ENCODE measurements around the gene TNFSF13. TPM values are rescaled to one million over a fixed set of nuclear protein-coding genes. Genes with fewer than 3 reads are reported as not detected.
A peak's percentile ranks its signal among the peaks of the same experiment; 100 is the strongest.

The TNFSF13 gene
- total RNA-seq, 2 experiments from 2014 or later = 2.1 to 2.6 TPM

DNA sequence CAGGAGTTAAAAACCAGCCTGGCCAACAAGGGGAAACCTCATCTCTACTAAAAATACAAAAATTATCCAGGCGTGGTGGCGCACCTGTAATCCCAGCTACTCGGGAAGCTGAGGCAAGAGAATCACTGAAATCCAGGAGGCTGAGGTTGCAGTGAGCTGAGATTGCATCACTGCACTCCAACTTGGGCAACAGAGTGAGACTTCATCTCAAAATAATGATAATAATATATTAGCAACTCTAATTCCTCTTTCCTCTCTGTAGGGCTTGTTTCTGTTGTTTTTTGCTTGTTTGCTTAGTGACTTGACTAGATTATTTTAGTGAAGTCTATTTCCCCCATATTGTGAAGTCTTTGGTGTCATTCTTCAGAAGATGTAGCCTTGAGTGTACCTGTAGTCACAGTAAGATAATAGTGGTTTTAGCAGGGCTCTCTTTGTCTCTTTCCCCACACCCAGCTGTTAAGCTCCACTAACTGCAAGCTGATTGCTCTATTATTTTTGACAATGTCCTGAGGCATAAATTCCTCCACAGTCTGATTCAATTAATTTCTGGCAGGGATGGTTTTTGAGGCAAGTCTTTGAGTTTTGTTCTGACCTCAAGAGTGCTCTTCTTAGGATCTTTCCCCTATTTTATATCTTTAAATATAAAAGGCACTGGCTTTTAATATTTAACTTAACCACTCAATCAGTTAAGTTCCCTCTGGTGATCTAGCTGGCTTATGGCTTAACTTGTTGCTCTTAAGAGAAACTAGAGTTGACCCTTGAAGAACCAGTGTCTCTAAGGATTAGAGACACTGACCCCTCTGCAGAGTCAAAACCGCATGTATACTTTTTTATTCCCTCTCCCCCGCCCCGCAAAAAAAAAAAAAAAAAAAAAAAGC lies 28.3 kb upstream of the TNFSF13 start:
- no peak for DNase-seq
- Mint-ChIP-seq H3K4me3 (no peak overlapping the region), H3K36me3 (ENCODE audit: low read depth) (no peaks in the 10 kb centered on the region), H3K27me3 (ENCODE audit: low read depth) (no peaks in the 10 kb centered on the region), H3K27ac (no peak overlapping the region), H3K9me3 (peaks cover 15% of the 10 kb centered on the region), H3K4me1 (ENCODE audit: low read depth) (no peaks in the 10 kb centered on the region)
- CTCF ChIA-PET = interaction anchor here (0.5 to 1.0 kb wide), 3 partner anchors 28 to 50 kb away, joined by 3 to 4 read pairs (median 4); no protein-coding TSS in a partner anchor
- intact Hi-C loops (cut with micrococcal nuclease) = no loop called here

- no peaks in the 10 kb centered on the region for H3K9me3 Mint-ChIP-seq
- H3K27me3 Mint-ChIP-seq (ENCODE audit: low read depth) = no peaks in the 10 kb centered on the region
- no peaks in the 10 kb centered on the region for H3K36me3 Mint-ChIP-seq (ENCODE audit: low read depth)
- CTCF ChIA-PET = interaction anchor here (0.8 to 1.4 kb wide), 2 partner anchors 23 to 25 kb away, joined by 3 read pairs; no protein-coding TSS in a partner anchor
- intact Hi-C loops (cut with micrococcal nuclease) = no loop called here
- no peak overlapping the region for H3K27ac Mint-ChIP-seq
- DNase-seq = no peak
- H3K4me3 Mint-ChIP-seq = no peak overlapping the region
- no peaks in the 10 kb centered on the region for H3K4me1 Mint-ChIP-seq (ENCODE audit: low read depth)
These were observed 20.5 kb upstream of the TNFSF13 start for GRCh38 chr17:7538050-7538449.

DNA sequence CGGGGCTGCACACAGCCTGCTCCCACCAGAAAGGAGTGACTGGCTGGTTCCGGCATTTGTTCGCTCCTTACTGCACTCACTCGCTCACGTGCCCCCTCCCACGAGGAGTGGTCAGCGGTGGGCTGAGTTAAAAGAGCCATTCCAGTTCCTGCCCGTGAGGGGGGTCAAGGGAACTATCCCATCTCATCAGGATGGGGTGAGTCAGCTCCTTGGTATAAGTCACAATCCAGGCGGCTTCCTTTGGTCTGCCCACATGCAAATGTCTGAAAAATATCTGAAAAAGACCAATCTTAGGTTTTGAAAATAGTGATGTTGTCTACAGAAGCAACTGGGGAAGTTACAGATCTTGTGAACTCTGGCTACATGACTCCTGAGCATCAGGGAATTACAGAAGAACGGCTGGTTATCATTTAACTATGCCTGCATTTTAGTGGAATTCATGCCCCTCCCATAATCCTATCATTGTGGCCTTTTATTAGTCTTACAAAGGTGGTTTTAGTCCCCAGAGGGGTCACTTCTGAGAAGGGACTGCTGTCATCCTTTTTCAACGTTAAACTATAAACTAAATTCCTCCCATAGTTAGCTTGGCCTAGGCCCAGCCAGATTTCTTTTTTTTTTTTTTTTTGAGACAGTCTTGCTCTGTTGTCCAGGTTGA lies 19.5 kb upstream of the TNFSF13 start:
- Mint-ChIP-seq H3K27ac (no peak overlapping the region), H3K9me3 (no peaks in the 10 kb centered on the region), H3K4me1 (ENCODE audit: low read depth) (no peaks in the 10 kb centered on the region), H3K4me3 (no peak overlapping the region), H3K27me3 (ENCODE audit: low read depth) (no peaks in the 10 kb centered on the region), H3K36me3 (ENCODE audit: low read depth) (no peaks in the 10 kb centered on the region)
- no peak for DNase-seq
- CTCF ChIA-PET = no interaction called here
- intact Hi-C loops (cut with micrococcal nuclease) = no loop called here

GRCh38 chr17:7541074-7541621 lies 17.4 kb upstream of the TNFSF13 start:
- CTCF ChIA-PET = interaction anchor here (1.0 to 1.6 kb wide), 2 partner anchors 20 to 147 kb away, joined by 4 to 5 read pairs; no protein-coding TSS in a partner anchor
- H3K27ac Mint-ChIP-seq = no peak overlapping the region
- H3K36me3 Mint-ChIP-seq (ENCODE audit: low read depth) = no peaks in the 10 kb centered on the region
- no peaks in the 10 kb centered on the region for H3K4me1 Mint-ChIP-seq (ENCODE audit: low read depth)
- intact Hi-C loops (cut with micrococcal nuclease) = no loop called here
- no peaks in the 10 kb centered on the region for H3K27me3 Mint-ChIP-seq (ENCODE audit: low read depth)
- no peaks in the 10 kb centered on the region for H3K9me3 Mint-ChIP-seq
- H3K4me3 Mint-ChIP-seq = no peak overlapping the region
- DNase-seq = no peak

DNA sequence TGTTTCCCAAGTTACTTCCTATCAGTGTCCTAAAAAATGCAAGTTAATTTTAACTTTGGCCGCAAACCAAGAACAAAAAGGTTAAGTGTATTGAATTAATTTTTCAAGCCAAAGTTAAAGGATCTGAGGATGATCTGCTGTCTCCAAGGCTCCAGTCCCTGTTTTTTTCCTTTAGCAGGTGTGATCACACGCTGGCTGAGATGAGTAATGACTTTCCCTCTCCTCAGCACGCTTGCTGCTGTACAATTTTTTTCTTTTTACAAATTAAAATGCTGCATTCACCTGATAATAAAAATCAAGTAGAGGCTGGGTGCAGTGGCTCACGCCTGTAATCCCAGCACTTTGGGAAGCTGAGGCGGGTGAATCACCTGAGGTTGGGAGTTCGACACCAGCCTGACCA lies 13.6 kb upstream of the TNFSF13 start:
- Mint-ChIP-seq H3K4me3 (no peak overlapping the region), H3K36me3 (ENCODE audit: low read depth) (no peaks in the 10 kb centered on the region), H3K27me3 (ENCODE audit: low read depth) (no peaks in the 10 kb centered on the region)

GRCh38 chr17:7548585-7549400 lies 9.8 kb upstream of the TNFSF13 start, which contains the start of gene TNFSF12:
Gene TNFSF12, plus strand, starts transcription at chr17:7549058. Its CDS starts 96 bp downstream, at chr17:7549154.
- peak within 1 kb of the TSS; percentile 77 for H3K4me3 Mint-ChIP-seq
- CTCF ChIA-PET = interaction anchor here (0.6 to 2.5 kb wide), 5 partner anchors 12 to 292 kb away, joined by 3 to 14 read pairs (median 5); no protein-coding TSS in a partner anchor
- peak within 1 kb of the TSS; percentile 33 for H3K27ac Mint-ChIP-seq
- no peaks in the 10 kb centered on the region for H3K9me3 Mint-ChIP-seq
- no peaks in the 10 kb centered on the region for H3K36me3 Mint-ChIP-seq (ENCODE audit: low read depth)
- intact Hi-C loops (cut with micrococcal nuclease) = loop anchor here (1.0 to 2.0 kb wide), 4 partner anchors 13 to 113 kb away; partner anchors contain the start of genes POLR2A, SENP3 and TMEM102
- H3K27me3 Mint-ChIP-seq (ENCODE audit: low read depth) = no peaks in the 10 kb centered on the region
- H3K4me1 Mint-ChIP-seq (ENCODE audit: low read depth) = peaks cover 47% of the 10 kb centered on the region
- DNase-seq = peak; percentile 69

More for the DNA sequence above, 13.6 kb upstream of the TNFSF13 start:
- Mint-ChIP-seq H3K4me1 (ENCODE audit: low read depth) (peaks cover 14% of the 10 kb centered on the region), H3K9me3 (no peaks in the 10 kb centered on the region), H3K27ac (no peak overlapping the region)
- DNase-seq = no peak
- CTCF ChIA-PET = no interaction called here
- intact Hi-C loops (cut with micrococcal nuclease) = no loop called here

DNA sequence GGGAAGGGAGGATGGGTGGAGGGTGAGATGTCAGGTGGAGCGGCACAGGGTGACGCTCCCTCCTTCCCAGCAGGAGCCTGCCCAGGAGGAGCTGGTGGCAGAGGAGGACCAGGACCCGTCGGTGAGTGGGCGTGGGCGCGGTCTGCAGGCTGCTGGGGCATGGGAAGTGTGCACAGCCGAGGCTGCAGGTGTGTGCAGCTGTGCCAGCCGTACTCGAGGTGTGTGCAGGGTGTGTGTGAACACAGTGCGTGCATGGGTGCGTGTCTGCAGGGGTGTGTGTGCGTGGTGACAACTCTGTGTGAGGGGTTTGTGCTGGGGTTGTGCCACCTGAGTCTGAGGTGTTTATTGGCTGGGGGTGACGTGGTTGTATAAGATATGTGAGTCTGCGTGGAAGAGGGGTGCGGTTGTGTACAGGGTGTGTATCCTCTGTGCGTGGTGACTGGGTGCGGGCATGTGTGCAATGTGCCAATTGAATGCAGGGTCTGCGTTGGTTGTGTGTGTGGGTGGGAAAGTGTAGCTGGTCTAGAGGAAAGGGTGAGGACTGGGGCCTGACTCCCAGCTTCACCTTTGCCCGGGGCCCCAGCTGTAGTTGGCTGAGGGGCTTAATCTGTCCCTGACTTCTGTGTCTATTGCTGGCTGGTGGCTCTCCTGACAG lies 9.0 kb upstream of the TNFSF13 start:
- intact Hi-C loops (cut with micrococcal nuclease) = loop anchor here (1.0 to 2.0 kb wide), 4 partner anchors 12 to 114 kb away; partner anchors contain the start of genes POLR2A, SENP3 and TMEM102
- peak; percentile 54 for DNase-seq
- peak overlapping the region; percentile 25 for H3K27ac Mint-ChIP-seq

DNA sequence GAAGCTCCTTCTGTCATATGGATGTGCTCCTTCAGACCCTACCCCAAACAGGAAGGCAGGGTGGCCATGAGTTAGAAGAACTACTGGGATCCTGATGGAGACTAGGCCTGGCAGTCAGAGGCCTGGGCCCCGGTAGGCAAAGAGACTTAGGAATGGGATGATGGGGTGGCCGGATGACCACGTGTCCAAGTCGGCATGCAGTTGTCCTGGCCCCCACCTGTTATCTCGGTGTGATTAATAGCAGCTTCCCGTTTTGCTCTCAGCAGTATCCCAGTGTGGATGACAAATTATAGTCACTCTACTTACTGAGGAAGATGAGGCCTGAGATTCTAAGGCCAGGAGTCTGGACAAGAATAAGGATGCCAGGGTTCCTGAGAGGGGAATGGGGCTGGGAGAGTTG lies 8.2 kb upstream of the TNFSF13 start:
- CTCF ChIA-PET = interaction anchor here (0.6 to 2.5 kb wide), 2 partner anchors 10 to 27 kb away, joined by 3 to 14 read pairs; no protein-coding TSS in a partner anchor
- H3K4me1 Mint-ChIP-seq (ENCODE audit: low read depth) = peaks cover 54% of the 10 kb centered on the region
- no peak overlapping the region for H3K27ac Mint-ChIP-seq
- no peak overlapping the region for H3K4me3 Mint-ChIP-seq
- H3K27me3 Mint-ChIP-seq (ENCODE audit: low read depth) = no peaks in the 10 kb centered on the region
- intact Hi-C loops (cut with micrococcal nuclease) = no loop called here
- no peaks in the 10 kb centered on the region for H3K9me3 Mint-ChIP-seq
- DNase-seq = no peak
- H3K36me3 Mint-ChIP-seq (ENCODE audit: low read depth) = no peaks in the 10 kb centered on the region

More for the DNA sequence above, 9.0 kb upstream of the TNFSF13 start:
- Mint-ChIP-seq H3K4me3 (peak overlapping the region; percentile 65), H3K36me3 (ENCODE audit: low read depth) (no peaks in the 10 kb centered on the region), H3K27me3 (ENCODE audit: low read depth) (no peaks in the 10 kb centered on the region), H3K4me1 (ENCODE audit: low read depth) (peaks cover 51% of the 10 kb centered on the region), H3K9me3 (no peaks in the 10 kb centered on the region)
- CTCF ChIA-PET = interaction anchor here (0.6 to 2.5 kb wide), 4 partner anchors 11 to 293 kb away, joined by 3 to 14 read pairs (median 4); no protein-coding TSS in a partner anchor

GRCh38 chr17:7551396-7551795 lies 7.2 kb upstream of the TNFSF13 start:
- intact Hi-C loops (cut with micrococcal nuclease) = no loop called here
- H3K27ac Mint-ChIP-seq = no peak overlapping the region
- CTCF ChIA-PET = interaction anchor here (0.7 to 1.8 kb wide), 4 partner anchors 10 to 114 kb away, joined by 3 to 9 read pairs (median 3); no protein-coding TSS in a partner anchor
- DNase-seq = no peak
- no peaks in the 10 kb centered on the region for H3K36me3 Mint-ChIP-seq (ENCODE audit: low read depth)
- no peaks in the 10 kb centered on the region for H3K27me3 Mint-ChIP-seq (ENCODE audit: low read depth)
- no peak overlapping the region for H3K4me3 Mint-ChIP-seq
- no peaks in the 10 kb centered on the region for H3K9me3 Mint-ChIP-seq
- H3K4me1 Mint-ChIP-seq (ENCODE audit: low read depth) = peaks cover 59% of the 10 kb centered on the region

- CTCF ChIA-PET = interaction anchor here (1.0 to 2.0 kb wide), 5 partner anchors 8 to 272 kb away, joined by 3 to 9 read pairs (median 4); partner anchors contain the start of gene SLC2A4
- peak; percentile 69 for DNase-seq
- intact Hi-C loops (cut with micrococcal nuclease) = no loop called here
- H3K9me3 Mint-ChIP-seq = no peaks in the 10 kb centered on the region
- H3K27ac Mint-ChIP-seq = peak overlapping the region; percentile 78
- H3K4me1 Mint-ChIP-seq (ENCODE audit: low read depth) = peaks cover 62% of the 10 kb centered on the region
- H3K4me3 Mint-ChIP-seq = peak overlapping the region; percentile 28
- H3K36me3 Mint-ChIP-seq (ENCODE audit: low read depth) = no peaks in the 10 kb centered on the region
- no peaks in the 10 kb centered on the region for H3K27me3 Mint-ChIP-seq (ENCODE audit: low read depth)
These were observed 5.9 kb upstream of the TNFSF13 start for GRCh38 chr17:7552621-7553051.

DNA sequence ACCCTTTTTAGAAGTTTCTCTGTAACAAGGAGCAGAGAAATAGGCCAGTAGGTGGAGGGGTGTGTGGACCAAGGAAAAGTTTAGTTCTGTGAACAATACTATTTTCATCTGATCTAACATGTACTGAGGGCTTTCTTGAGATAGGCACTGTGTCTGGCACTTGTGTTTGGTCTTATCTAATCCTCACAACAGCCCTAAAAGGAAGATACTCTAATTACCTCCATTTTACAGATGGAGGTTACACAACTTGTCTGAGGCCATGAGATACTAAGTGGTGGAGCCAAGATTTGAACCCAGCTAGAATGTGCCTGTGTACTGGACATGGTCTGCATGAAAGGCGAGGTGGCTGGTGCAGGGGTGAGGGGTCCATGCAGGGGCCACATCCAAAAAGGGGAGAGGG lies 5.2 kb upstream of the TNFSF13 start:
- Mint-ChIP-seq H3K4me1 (ENCODE audit: low read depth) (peaks cover 64% of the 10 kb centered on the region), H3K4me3 (no peak overlapping the region), H3K9me3 (no peaks in the 10 kb centered on the region), H3K27ac (peak overlapping the region; percentile 78), H3K36me3 (ENCODE audit: low read depth) (no peaks in the 10 kb centered on the region), H3K27me3 (ENCODE audit: low read depth) (no peaks in the 10 kb centered on the region)
- no peak for DNase-seq
- CTCF ChIA-PET = interaction anchor here (2.0 kb wide), 1 partner anchor 36 kb away, joined by 5 read pairs; no protein-coding TSS in a partner anchor
- intact Hi-C loops (cut with micrococcal nuclease) = no loop called here

All from activated naive CD4-positive, alpha-beta T cell treated with anti-CD3 and anti-CD28 coated beads for 36 hours (primary cell).